NCI-H1436 (cell line): Measurements from ENCODE around the gene NEK4.

Experiments
- DNase-seq: peaks from one replicate; lab custom pipeline; 2025; lab: John Stamatoyannopoulos, UW

NEK4 gene

GRCh38 chr3:52663098-52663497 is 107.6 kb downstream of the NEK4 start:
- DNase-seq: no peak

- no peak for DNase-seq
Measured at GRCh38 chr3:52660046-52660445, 110.7 kb downstream of the NEK4 start.
